Loucy (cell line): Measurements from ENCODE around the gene EVA1B.

ENCODE experiments used
- EZH2phosphoT487 ChIP-seq: fragments of 200-600 bp; IDR thresholded peaks from 2 replicates; pipeline ENCODE4 v1.6.1; 2018; ENCODE audit warnings: antibody characterized with exemption, mild to moderate bottlenecking, moderate library complexity, borderline replicate concordance
- TF ChIP-seq, protein P1 (sequence below): fragments of 200-600 bp; sonication (generic); conservative IDR thresholded peaks from 2 replicates; pipeline ENCODE4 v1.5.1; 2014; ENCODE audit warnings: mild to moderate bottlenecking, antibody characterized with exemption, low read length

DNA sequence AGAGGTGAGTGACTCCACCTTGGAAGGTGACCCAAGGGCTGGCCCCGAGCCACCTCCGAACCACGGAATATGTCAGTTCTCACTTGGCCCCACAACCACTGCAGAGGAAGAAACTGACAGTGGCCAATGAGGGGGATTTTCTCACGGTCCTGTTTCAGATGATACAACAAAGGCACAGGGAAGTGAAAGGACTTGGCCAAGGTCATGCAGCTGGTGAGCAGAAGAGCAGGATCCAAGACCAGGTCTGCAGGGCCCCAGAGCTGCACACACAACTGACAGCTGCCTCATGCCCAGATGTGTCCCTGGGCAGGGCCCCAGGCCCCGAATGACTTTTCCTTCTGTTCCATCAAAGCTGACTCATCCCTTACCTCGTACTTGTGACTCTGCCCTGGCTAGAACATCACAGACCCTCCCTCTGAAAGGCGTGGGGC, 25.8 kb upstream of the EVA1B start:
- TF ChIP-seq, protein P1, sequence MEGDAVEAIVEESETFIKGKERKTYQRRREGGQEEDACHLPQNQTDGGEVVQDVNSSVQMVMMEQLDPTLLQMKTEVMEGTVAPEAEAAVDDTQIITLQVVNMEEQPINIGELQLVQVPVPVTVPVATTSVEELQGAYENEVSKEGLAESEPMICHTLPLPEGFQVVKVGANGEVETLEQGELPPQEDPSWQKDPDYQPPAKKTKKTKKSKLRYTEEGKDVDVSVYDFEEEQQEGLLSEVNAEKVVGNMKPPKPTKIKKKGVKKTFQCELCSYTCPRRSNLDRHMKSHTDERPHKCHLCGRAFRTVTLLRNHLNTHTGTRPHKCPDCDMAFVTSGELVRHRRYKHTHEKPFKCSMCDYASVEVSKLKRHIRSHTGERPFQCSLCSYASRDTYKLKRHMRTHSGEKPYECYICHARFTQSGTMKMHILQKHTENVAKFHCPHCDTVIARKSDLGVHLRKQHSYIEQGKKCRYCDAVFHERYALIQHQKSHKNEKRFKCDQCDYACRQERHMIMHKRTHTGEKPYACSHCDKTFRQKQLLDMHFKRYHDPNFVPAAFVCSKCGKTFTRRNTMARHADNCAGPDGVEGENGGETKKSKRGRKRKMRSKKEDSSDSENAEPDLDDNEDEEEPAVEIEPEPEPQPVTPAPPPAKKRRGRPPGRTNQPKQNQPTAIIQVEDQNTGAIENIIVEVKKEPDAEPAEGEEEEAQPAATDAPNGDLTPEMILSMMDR = no peak
- no peak for TF ChIP-seq EZH2phosphoT487
